IPS-18a (cell line): Measurements from ENCODE around the gene KRT74.

Experiments used
- H3K27ac ChIP-seq: one replicate; pipeline ENCODE4 v1.5.1; 2013; ENCODE audit warnings: low read length
- H3K27me3 ChIP-seq: one replicate; pipeline ENCODE4 v1.6.1; 2013; ENCODE audit warnings: mild to moderate bottlenecking, low read length; ENCODE audit not compliant: control insufficient read depth, insufficient read depth
- H3K36me3 ChIP-seq: one replicate; pipeline ENCODE4 v1.6.1; 2013; ENCODE audit warnings: low read depth, low read length; ENCODE audit not compliant: control insufficient read depth
- H3K4me1 ChIP-seq: one replicate; pipeline ENCODE4 v1.6.1; 2013; ENCODE audit warnings: low read depth, low read length; ENCODE audit not compliant: control insufficient read depth
- H3K4me3 ChIP-seq: one replicate; pipeline ENCODE4 v1.5.1; 2013; ENCODE audit warnings: low read length
- H3K9ac ChIP-seq: one replicate; pipeline ENCODE4 v1.6.1; 2013; ENCODE audit warnings: mild to moderate bottlenecking, low read length, moderate library complexity
- H3K9me3 ChIP-seq: one replicate; pipeline ENCODE4 v1.6.1; 2013; ENCODE audit warnings: low read depth, low read length; ENCODE audit not compliant: control insufficient read depth

KRT74 gene

GRCh38 chr12:52568111-52568510 is 5.5 kb downstream of the KRT74 start:
- no peaks in the 10 kb centered on the region for H3K27me3 ChIP-seq
- no peak overlapping the region for H3K4me3 ChIP-seq
- H3K27ac ChIP-seq: no peak overlapping the region
- no peaks in the 10 kb centered on the region for H3K9me3 ChIP-seq
- no peaks in the 10 kb centered on the region for H3K36me3 ChIP-seq
- H3K9ac ChIP-seq: no peak overlapping the region
- no peaks in the 10 kb centered on the region for H3K4me1 ChIP-seq

- Histone ChIP-seq H3K4me1 (no peaks in the 10 kb centered on the region), H3K36me3 (no peaks in the 10 kb centered on the region), H3K9me3 (no peaks in the 10 kb centered on the region), H3K4me3 (no peak overlapping the region), H3K9ac (no peak overlapping the region), H3K27ac (no peak overlapping the region), H3K27me3 (no peaks in the 10 kb centered on the region)
These were observed 6.8 kb downstream of the KRT74 start for GRCh38 chr12:52566847-52567291.

- Histone ChIP-seq H3K27ac (no peak overlapping the region), H3K36me3 (no peaks in the 10 kb centered on the region), H3K4me3 (no peak overlapping the region), H3K27me3 (no peaks in the 10 kb centered on the region), H3K4me1 (no peaks in the 10 kb centered on the region), H3K9ac (no peak overlapping the region), H3K9me3 (no peaks in the 10 kb centered on the region)
These were observed 9.1 kb downstream of the KRT74 start for GRCh38 chr12:52564582-52564981.

GRCh38 chr12:52561880-52562449 is 11.7 kb downstream of the KRT74 start:
- H3K27ac ChIP-seq: no peak overlapping the region
- H3K9me3 ChIP-seq: no peaks in the 10 kb centered on the region
- no peak overlapping the region for H3K9ac ChIP-seq
- no peaks in the 10 kb centered on the region for H3K27me3 ChIP-seq
- H3K4me1 ChIP-seq: no peaks in the 10 kb centered on the region
- no peaks in the 10 kb centered on the region for H3K36me3 ChIP-seq
- no peak overlapping the region for H3K4me3 ChIP-seq

GRCh38 chr12:52559979-52560378 is 13.7 kb downstream of the KRT74 start:
- no peak overlapping the region for H3K27ac ChIP-seq
- no peaks in the 10 kb centered on the region for H3K9me3 ChIP-seq
- no peaks in the 10 kb centered on the region for H3K27me3 ChIP-seq
- H3K4me1 ChIP-seq: no peaks in the 10 kb centered on the region
- no peaks in the 10 kb centered on the region for H3K36me3 ChIP-seq
- no peak overlapping the region for H3K9ac ChIP-seq
- no peak overlapping the region for H3K4me3 ChIP-seq

- Histone ChIP-seq H3K36me3 (no peaks in the 10 kb centered on the region), H3K4me3 (no peak overlapping the region), H3K9me3 (no peaks in the 10 kb centered on the region), H3K27ac (no peak overlapping the region), H3K9ac (no peak overlapping the region), H3K27me3 (no peaks in the 10 kb centered on the region), H3K4me1 (no peaks in the 10 kb centered on the region)
These were observed 14.7 kb downstream of the KRT74 start for GRCh38 chr12:52558781-52559445.

GRCh38 chr12:52557476-52557875 is 16.2 kb downstream of the KRT74 start:
- H3K36me3 ChIP-seq: no peaks in the 10 kb centered on the region
- no peaks in the 10 kb centered on the region for H3K4me1 ChIP-seq
- H3K27me3 ChIP-seq: no peaks in the 10 kb centered on the region

GRCh38 chr12:52555577-52555976 is 18.1 kb downstream of the KRT74 start:
- no peak overlapping the region for H3K9ac ChIP-seq
- H3K4me3 ChIP-seq: no peak overlapping the region
- H3K36me3 ChIP-seq: no peaks in the 10 kb centered on the region
- no peaks in the 10 kb centered on the region for H3K27me3 ChIP-seq
- no peak overlapping the region for H3K27ac ChIP-seq
- H3K4me1 ChIP-seq: no peaks in the 10 kb centered on the region
- no peaks in the 10 kb centered on the region for H3K9me3 ChIP-seq

More at GRCh38 chr12:52557476-52557875, 16.2 kb downstream of the KRT74 start:
- H3K27ac ChIP-seq: no peak overlapping the region
- H3K4me3 ChIP-seq: no peak overlapping the region
- no peak overlapping the region for H3K9ac ChIP-seq
- no peaks in the 10 kb centered on the region for H3K9me3 ChIP-seq

GRCh38 chr12:52552681-52553195 is 20.9 kb downstream of the KRT74 start, which contains the start of gene KRT71:
KRT71 (minus strand) TSS chr12:52553145; CDS start chr12:52553077, 68 bp downstream.
- H3K9ac ChIP-seq: no peak within 1 kb of the TSS
- no peaks in the 10 kb centered on the region for H3K9me3 ChIP-seq
- no peaks in the 10 kb centered on the region for H3K36me3 ChIP-seq
- no peak within 1 kb of the TSS for H3K27ac ChIP-seq
- no peaks in the 10 kb centered on the region for H3K27me3 ChIP-seq
- H3K4me1 ChIP-seq: no peaks in the 10 kb centered on the region
- no peak within 1 kb of the TSS for H3K4me3 ChIP-seq

GRCh38 chr12:52552055-52552454 is 21.6 kb downstream of the KRT74 start:
- Histone ChIP-seq H3K4me1 (no peaks in the 10 kb centered on the region), H3K4me3 (no peak overlapping the region), H3K9me3 (no peaks in the 10 kb centered on the region), H3K27me3 (no peaks in the 10 kb centered on the region), H3K36me3 (no peaks in the 10 kb centered on the region), H3K27ac (no peak overlapping the region), H3K9ac (no peak overlapping the region)

- Histone ChIP-seq H3K36me3 (no peaks in the 10 kb centered on the region), H3K9me3 (no peaks in the 10 kb centered on the region), H3K4me1 (no peaks in the 10 kb centered on the region), H3K9ac (no peak overlapping the region), H3K27ac (no peak overlapping the region), H3K27me3 (no peaks in the 10 kb centered on the region), H3K4me3 (no peak overlapping the region)
These were observed 22.3 kb downstream of the KRT74 start for GRCh38 chr12:52551216-52551865.
